Measurements from ENCODE around the gene POLR3H. TPM values are rescaled to one million over a fixed set of nuclear protein-coding genes. Genes with fewer than 3 reads are reported as not detected.

The POLR3H gene
- total RNA-seq, 1 donor from 2014 or later = 54.0 TPM

DNA sequence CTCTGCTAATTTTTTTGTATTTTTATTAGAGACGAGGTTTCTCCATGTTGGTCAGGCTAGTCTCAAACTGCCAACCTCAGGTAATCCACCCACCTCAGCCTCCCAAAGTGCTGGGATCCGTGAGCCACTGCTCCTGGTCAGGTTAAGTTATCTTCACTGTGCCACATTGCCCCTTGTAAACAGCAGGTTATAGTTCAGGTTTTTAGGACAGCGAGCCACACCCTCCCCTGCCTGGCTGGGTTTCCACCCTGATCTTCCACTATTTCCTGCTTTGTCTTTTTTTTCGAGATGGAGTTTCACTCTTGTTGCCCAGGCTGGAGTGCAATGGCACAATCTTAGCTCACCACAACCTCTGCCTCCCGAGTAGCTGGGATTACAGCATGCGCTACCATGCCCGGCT, 59.2 kb downstream of the POLR3H start:
- TF ChIP-seq, protein P1, sequence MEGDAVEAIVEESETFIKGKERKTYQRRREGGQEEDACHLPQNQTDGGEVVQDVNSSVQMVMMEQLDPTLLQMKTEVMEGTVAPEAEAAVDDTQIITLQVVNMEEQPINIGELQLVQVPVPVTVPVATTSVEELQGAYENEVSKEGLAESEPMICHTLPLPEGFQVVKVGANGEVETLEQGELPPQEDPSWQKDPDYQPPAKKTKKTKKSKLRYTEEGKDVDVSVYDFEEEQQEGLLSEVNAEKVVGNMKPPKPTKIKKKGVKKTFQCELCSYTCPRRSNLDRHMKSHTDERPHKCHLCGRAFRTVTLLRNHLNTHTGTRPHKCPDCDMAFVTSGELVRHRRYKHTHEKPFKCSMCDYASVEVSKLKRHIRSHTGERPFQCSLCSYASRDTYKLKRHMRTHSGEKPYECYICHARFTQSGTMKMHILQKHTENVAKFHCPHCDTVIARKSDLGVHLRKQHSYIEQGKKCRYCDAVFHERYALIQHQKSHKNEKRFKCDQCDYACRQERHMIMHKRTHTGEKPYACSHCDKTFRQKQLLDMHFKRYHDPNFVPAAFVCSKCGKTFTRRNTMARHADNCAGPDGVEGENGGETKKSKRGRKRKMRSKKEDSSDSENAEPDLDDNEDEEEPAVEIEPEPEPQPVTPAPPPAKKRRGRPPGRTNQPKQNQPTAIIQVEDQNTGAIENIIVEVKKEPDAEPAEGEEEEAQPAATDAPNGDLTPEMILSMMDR (conservative IDR thresholded peaks at IDR 0.05) = no peak
- DNase-seq (ENCODE audit: low read depth, low spot score) = no peak
- Mint-ChIP-seq H3K9me3 (no peaks in the 10 kb centered on the region), H3K36me3 (ENCODE audit: low read depth) (no peaks in the 10 kb centered on the region), H3K4me3 (no peak overlapping the region), H3K4me1 (peaks cover 16% of the 10 kb centered on the region), H3K27ac (ENCODE audit: unreplicated experiment) (no peak overlapping the region), H3K27me3 (ENCODE audit: low read depth) (no peaks in the 10 kb centered on the region)

DNA sequence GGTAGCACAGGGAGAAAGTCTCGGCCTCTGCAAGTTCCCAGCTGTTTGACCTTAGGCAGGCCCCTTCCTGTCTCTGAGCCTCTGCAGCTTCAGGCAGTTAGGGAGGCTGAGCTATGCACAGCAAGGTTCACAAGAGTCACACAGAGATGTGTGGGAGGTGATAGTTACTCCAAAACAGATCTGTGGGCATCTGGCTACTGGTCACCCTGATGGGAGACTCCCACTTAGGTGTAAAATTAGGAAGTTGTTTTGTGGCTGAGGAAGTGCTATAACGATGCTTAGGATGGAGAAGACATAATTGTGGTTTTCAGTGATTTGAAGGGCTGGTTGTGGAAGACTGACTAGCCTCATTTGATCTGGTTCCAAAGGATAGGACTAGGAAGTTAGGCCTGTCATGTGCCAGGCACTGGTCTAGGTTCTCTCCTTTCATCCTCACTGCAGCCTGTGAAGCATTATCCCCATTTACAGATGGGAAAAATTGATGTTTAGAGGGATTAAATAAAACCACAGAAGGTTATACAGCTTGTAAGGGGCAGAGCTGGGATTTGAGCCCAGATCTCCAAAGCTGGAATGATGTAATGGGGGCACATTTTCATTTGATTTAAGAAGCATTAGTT, 61.8 kb downstream of the POLR3H start:
- no peak overlapping the region for H3K27ac Mint-ChIP-seq (ENCODE audit: unreplicated experiment)
- no peak for DNase-seq (ENCODE audit: low read depth, low spot score)
- TF ChIP-seq, protein P1 (conservative IDR thresholded peaks at IDR 0.05) = no peak
- no peak overlapping the region for H3K4me3 Mint-ChIP-seq
- peaks cover 34% of the 10 kb centered on the region for H3K4me1 Mint-ChIP-seq
- H3K27me3 Mint-ChIP-seq (ENCODE audit: low read depth) = no peaks in the 10 kb centered on the region
- H3K9me3 Mint-ChIP-seq = no peaks in the 10 kb centered on the region
- H3K36me3 Mint-ChIP-seq (ENCODE audit: low read depth) = no peaks in the 10 kb centered on the region

DNA sequence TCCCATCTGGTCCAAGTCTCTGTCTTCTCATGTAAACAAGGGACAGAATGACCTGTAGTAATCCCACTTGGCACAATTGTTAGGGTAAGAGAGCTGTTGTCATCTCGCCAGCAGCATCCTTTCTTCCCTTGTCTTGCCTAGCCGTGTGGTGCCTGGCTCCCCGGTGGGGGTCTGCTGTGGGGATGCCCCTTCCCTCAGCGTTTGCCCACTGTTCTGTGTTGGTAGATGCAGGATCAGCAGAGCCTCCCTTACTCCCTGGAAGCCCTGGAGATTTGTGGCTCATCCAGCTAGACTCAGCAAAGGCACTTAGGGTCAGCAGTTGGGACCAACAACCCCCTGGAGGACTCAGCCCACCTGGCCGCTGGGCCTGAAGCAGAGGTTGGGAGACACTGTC, 62.3 kb downstream of the POLR3H start:
- DNase-seq (ENCODE audit: low read depth, low spot score) = no peak
- Mint-ChIP-seq H3K27ac (ENCODE audit: unreplicated experiment) (no peak overlapping the region), H3K4me1 (peaks cover 34% of the 10 kb centered on the region), H3K27me3 (ENCODE audit: low read depth) (no peaks in the 10 kb centered on the region), H3K9me3 (no peaks in the 10 kb centered on the region), H3K4me3 (no peak overlapping the region), H3K36me3 (ENCODE audit: low read depth) (no peaks in the 10 kb centered on the region)
- TF ChIP-seq, protein P1 (conservative IDR thresholded peaks at IDR 0.05) = no peak

DNA sequence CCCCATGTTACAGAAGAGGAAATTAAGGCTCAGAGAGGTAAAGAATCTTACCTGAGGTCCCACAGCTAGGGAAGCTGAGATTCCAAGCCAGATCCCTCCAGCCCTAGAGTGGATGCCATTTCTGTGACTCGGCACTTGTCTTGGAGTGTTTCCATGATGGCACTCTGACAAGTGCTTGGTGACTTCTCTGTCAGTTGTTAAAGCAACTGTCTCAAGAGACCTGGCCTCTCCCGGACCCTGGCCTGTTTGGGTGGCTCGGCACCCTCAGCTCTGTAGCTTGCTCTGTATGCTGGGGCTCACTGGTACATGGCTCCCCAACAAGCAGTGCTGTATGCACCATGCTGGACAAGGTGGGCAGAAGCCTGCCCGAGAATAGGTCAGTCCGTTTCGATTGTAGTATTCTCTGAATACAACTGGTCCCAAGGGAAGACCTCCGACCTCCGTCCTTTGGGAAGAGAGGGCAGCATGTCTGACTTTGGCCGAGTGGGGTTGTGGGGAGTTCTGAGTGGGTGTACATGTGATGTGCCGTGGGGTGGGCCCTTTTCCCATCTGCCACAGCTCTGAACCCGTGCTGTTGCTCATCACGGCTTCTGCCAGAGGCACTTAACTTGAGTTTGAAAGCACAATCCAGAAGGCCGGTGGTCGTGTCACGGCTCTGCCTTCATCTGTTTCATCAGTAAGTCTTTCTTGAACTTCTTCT, 63.0 kb downstream of the POLR3H start:
- TF ChIP-seq, protein P1 (conservative IDR thresholded peaks at IDR 0.05) = no peak
- DNase-seq (ENCODE audit: low read depth, low spot score) = no peak
- Mint-ChIP-seq H3K4me1 (peaks cover 34% of the 10 kb centered on the region), H3K27ac (ENCODE audit: unreplicated experiment) (no peak overlapping the region), H3K9me3 (no peaks in the 10 kb centered on the region), H3K36me3 (ENCODE audit: low read depth) (no peaks in the 10 kb centered on the region), H3K27me3 (ENCODE audit: low read depth) (no peaks in the 10 kb centered on the region), H3K4me3 (no peak overlapping the region)

DNA sequence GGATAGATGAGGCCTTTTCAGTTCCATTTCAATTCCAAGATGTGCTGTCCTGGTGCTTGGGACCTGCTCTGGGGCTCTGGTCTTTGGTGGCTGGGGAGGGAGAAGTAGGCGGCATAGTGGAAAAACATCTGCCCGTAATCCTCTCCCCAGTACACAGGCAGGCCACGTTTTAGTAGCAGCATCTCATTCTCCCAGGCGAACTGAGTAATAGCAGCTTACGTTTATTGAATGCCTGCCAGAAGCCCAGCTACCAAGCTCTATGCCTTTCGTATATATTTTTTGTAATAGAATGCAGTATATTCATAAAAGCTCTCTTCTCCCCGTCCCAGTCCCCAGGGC, 63.9 kb downstream of the POLR3H start:
- Mint-ChIP-seq H3K36me3 (ENCODE audit: low read depth) (no peaks in the 10 kb centered on the region), H3K4me1 (peaks cover 29% of the 10 kb centered on the region), H3K9me3 (no peaks in the 10 kb centered on the region), H3K27ac (ENCODE audit: unreplicated experiment) (no peak overlapping the region), H3K27me3 (ENCODE audit: low read depth) (no peaks in the 10 kb centered on the region), H3K4me3 (no peak overlapping the region)
- no peak for DNase-seq (ENCODE audit: low read depth, low spot score)
- TF ChIP-seq, protein P1 (conservative IDR thresholded peaks at IDR 0.05) = no peak

All from neural crest cell (in vitro differentiated cells).